ENCODE data around the gene NVL.

DNA sequence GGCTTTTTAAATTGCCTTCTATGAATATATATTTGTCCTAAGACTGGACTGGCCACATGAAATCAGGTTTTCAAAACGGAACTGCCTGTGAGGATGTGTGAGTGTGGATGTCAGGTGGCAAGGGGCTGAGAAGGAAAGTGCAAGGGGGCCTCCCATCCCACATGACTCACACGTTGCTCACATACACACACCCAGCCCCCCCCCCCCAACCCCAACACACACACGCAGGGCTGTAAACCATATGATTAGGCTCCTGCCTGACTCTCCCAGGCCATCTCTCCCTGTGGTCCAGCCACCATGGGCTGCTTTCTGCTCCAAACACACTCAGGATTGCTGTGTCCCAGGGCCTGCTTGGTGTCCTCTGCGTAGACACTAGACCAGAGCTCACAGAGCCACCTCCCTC, 124.5 kb downstream of the NVL start:
- TF ChIP-seq NFIC (IDR thresholded peaks at IDR 0.05) = no peak
- TF ChIP-seq, protein P1, sequence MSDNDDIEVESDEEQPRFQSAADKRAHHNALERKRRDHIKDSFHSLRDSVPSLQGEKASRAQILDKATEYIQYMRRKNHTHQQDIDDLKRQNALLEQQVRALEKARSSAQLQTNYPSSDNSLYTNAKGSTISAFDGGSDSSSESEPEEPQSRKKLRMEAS (IDR thresholded peaks at IDR 0.05) = no peak
- no peak for TF ChIP-seq EP300 (IDR thresholded peaks at IDR 0.05; ENCODE audit: borderline replicate concordance)
- TF ChIP-seq, protein P2, sequence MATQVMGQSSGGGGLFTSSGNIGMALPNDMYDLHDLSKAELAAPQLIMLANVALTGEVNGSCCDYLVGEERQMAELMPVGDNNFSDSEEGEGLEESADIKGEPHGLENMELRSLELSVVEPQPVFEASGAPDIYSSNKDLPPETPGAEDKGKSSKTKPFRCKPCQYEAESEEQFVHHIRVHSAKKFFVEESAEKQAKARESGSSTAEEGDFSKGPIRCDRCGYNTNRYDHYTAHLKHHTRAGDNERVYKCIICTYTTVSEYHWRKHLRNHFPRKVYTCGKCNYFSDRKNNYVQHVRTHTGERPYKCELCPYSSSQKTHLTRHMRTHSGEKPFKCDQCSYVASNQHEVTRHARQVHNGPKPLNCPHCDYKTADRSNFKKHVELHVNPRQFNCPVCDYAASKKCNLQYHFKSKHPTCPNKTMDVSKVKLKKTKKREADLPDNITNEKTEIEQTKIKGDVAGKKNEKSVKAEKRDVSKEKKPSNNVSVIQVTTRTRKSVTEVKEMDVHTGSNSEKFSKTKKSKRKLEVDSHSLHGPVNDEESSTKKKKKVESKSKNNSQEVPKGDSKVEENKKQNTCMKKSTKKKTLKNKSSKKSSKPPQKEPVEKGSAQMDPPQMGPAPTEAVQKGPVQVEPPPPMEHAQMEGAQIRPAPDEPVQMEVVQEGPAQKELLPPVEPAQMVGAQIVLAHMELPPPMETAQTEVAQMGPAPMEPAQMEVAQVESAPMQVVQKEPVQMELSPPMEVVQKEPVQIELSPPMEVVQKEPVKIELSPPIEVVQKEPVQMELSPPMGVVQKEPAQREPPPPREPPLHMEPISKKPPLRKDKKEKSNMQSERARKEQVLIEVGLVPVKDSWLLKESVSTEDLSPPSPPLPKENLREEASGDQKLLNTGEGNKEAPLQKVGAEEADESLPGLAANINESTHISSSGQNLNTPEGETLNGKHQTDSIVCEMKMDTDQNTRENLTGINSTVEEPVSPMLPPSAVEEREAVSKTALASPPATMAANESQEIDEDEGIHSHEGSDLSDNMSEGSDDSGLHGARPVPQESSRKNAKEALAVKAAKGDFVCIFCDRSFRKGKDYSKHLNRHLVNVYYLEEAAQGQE (IDR thresholded peaks at IDR 0.05; ENCODE audit: low read depth) = no peak
- no peak for TF ChIP-seq TCF12 (IDR thresholded peaks at IDR 0.05; ENCODE audit: low read depth)
- TF ChIP-seq, protein P3, sequence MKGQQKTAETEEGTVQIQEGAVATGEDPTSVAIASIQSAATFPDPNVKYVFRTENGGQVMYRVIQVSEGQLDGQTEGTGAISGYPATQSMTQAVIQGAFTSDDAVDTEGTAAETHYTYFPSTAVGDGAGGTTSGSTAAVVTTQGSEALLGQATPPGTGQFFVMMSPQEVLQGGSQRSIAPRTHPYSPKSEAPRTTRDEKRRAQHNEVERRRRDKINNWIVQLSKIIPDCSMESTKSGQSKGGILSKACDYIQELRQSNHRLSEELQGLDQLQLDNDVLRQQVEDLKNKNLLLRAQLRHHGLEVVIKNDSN (IDR thresholded peaks at IDR 0.05) = no peak

All from Ishikawa (cell line).